ENCODE data around the gene ACBD6.

The ACBD6 gene

DNA sequence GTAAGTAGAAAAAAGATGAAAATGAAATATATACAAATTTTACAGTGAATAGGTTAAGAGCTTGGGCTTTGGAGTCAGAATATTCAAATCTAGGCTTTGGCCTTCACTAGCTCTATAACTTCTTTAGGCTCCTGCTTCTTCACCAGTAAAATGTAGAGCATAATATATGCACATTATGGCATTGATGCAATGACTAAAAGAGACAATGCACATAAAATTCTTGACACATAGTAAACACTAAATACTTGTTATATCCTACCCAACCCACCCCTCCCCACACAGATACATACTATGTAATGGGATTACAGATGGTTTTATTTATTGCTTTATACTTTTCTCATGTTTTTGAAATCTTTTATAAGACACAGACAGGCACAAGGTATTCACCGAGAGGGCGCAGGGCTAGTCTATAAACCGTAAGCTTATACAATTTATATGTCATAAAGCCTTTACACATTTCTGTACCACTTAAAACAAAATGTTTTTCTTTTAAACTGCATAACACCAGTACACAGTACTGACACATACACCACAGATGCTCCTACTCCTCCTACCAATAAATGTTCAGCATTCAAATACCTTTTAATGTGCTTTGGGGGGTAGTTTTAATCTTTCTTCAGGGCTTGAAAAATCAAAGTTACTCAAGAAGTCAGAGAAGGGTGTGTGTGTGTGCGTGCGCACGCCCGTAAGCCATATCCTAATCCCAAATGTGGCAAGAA, 109.8 kb downstream of the ACBD6 start:
- Histone ChIP-seq H3K36me3 (peaks cover 23% of the 10 kb centered on the region), H3K27me3 (ENCODE audit: insufficient read depth, low read depth, severe bottlenecking) (no peaks in the 10 kb centered on the region), H3K27ac (no peak overlapping the region), H3K4me3 (ENCODE audit: low read depth, low read length) (no peak overlapping the region), H3K9me3 (ENCODE audit: severe bottlenecking) (no peaks in the 10 kb centered on the region)
- no peak for DNase-seq
- TF ChIP-seq, protein P1, sequence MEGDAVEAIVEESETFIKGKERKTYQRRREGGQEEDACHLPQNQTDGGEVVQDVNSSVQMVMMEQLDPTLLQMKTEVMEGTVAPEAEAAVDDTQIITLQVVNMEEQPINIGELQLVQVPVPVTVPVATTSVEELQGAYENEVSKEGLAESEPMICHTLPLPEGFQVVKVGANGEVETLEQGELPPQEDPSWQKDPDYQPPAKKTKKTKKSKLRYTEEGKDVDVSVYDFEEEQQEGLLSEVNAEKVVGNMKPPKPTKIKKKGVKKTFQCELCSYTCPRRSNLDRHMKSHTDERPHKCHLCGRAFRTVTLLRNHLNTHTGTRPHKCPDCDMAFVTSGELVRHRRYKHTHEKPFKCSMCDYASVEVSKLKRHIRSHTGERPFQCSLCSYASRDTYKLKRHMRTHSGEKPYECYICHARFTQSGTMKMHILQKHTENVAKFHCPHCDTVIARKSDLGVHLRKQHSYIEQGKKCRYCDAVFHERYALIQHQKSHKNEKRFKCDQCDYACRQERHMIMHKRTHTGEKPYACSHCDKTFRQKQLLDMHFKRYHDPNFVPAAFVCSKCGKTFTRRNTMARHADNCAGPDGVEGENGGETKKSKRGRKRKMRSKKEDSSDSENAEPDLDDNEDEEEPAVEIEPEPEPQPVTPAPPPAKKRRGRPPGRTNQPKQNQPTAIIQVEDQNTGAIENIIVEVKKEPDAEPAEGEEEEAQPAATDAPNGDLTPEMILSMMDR (IDR thresholded peaks at IDR 0.05; ENCODE audit: low read depth, low read length) = no peak

DNA sequence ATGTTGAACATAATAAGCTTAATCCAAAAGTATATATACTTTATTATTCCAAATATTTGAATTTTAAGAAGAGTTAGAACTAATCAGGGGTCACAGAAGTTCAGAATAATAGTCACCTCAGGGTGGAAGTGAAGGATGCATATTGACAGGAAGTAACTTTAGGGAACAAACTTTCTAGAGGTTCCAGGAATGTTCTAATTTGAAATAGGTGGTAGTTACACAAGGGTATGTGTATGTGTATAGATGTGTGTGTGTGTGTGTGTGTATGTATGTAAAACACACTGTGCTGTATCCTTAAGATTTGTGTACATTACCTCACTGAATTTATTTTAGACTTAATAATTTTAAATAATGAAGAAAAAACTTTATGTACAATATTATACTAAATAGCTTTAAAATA, 110.4 kb downstream of the ACBD6 start:
- no peaks in the 10 kb centered on the region for H3K9me3 ChIP-seq (ENCODE audit: severe bottlenecking)
- no peaks in the 10 kb centered on the region for H3K27me3 ChIP-seq (ENCODE audit: insufficient read depth, low read depth, severe bottlenecking)
- no peak for DNase-seq
- TF ChIP-seq, protein P1 (IDR thresholded peaks at IDR 0.05; ENCODE audit: low read depth, low read length) = no peak
- no peak overlapping the region for H3K4me3 ChIP-seq (ENCODE audit: low read depth, low read length)
- peaks cover 25% of the 10 kb centered on the region for H3K36me3 ChIP-seq
- no peak overlapping the region for H3K27ac ChIP-seq

DNA sequence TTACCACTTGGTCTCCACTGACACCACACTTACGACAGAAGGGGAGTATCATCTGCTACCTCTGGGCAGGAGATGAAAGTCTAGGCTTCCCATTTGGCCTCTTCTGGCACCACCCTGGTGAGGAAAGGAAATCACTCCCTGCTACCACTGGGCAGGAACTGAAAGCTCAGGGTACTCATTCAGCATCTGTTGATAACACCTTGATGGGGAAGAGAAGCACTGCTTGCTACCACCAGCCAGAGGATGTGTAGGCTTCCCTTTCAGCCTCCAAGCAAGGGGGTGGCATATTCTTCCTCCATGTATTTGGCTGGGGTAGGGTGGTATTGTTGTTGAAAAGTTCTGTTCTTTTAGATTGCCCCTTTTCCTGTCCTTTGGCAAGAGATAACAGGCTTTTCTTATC, 115.0 kb downstream of the ACBD6 start:
- Histone ChIP-seq H3K36me3 (peaks cover 4% of the 10 kb centered on the region), H3K4me3 (ENCODE audit: low read depth, low read length) (no peak overlapping the region), H3K27ac (no peak overlapping the region), H3K27me3 (ENCODE audit: insufficient read depth, low read depth, severe bottlenecking) (no peaks in the 10 kb centered on the region), H3K9me3 (ENCODE audit: severe bottlenecking) (peaks cover 18% of the 10 kb centered on the region)
- TF ChIP-seq, protein P1 (IDR thresholded peaks at IDR 0.05; ENCODE audit: low read depth, low read length) = no peak
- DNase-seq = no peak

DNA sequence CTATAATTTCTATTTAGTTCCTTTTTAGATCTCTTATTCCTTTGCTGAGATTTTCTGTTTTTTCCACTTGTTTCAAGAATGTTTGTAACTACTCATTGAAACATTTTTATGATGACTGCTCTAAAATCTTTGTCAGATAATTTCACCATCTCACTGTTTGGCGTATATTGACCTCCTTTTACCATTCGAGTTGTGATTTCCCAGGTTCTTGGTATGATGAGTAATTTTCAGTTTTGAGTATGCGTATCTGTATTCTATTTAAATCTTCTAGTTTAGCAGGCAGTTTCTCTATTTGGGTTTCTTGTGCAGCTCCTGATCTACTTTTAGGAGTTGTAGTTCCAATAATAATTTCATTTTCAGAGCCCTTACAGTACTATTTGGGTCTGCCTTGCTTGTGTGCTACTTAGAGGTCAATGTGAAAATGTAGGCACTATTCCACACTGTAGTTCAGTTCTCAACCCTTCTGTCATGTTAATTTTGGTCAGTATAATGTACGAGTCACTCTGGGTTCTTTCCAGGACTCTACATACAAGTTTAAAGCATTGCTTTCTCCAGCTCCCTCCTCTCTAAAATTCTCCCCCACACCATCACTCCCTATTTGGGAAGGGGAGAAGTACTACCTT, 115.5 kb downstream of the ACBD6 start:
- H3K4me3 ChIP-seq (ENCODE audit: low read depth, low read length) = no peak overlapping the region
- DNase-seq = no peak
- no peaks in the 10 kb centered on the region for H3K27me3 ChIP-seq (ENCODE audit: insufficient read depth, low read depth, severe bottlenecking)
- no peak overlapping the region for H3K27ac ChIP-seq
- TF ChIP-seq, protein P1 (IDR thresholded peaks at IDR 0.05; ENCODE audit: low read depth, low read length) = no peak
- peaks cover 18% of the 10 kb centered on the region for H3K9me3 ChIP-seq (ENCODE audit: severe bottlenecking)
- peaks cover 4% of the 10 kb centered on the region for H3K36me3 ChIP-seq

DNA sequence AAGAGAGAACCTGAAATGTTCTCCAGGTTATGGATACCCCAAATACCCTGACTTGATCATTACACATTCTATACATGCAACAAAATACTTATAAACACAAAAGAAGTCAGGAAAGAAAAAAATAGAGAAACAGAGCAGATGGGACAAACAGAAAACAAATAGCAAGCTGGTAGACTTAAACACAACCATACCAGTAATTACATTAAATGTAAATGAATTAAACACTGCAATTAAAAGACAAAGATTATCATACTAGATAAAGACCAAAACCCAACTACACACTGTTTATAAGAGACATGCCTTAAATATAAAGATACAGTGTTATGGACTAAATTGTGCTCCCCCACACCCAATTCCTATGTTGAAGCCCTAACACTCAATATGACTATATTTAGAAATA, 117.2 kb downstream of the ACBD6 start:
- H3K4me3 ChIP-seq (ENCODE audit: low read depth, low read length) = no peak overlapping the region

More for the DNA sequence above, 117.2 kb downstream of the ACBD6 start:
- H3K36me3 ChIP-seq = peaks cover 4% of the 10 kb centered on the region
- H3K27ac ChIP-seq = no peak overlapping the region
- TF ChIP-seq, protein P1 (IDR thresholded peaks at IDR 0.05; ENCODE audit: low read depth, low read length) = no peak
- peaks cover 22% of the 10 kb centered on the region for H3K9me3 ChIP-seq (ENCODE audit: severe bottlenecking)
- no peak for DNase-seq
- H3K27me3 ChIP-seq (ENCODE audit: insufficient read depth, low read depth, severe bottlenecking) = no peaks in the 10 kb centered on the region

Data from WERI-Rb-1 (cell line).